Uterus (tissue), 4 donors: ENCODE results near the gene HDDC2. TPM values are rescaled to one million over a fixed set of nuclear protein-coding genes. Genes with fewer than 3 reads are reported as not detected.

Experiments used
- DNase-seq, 2 donors: peaks; one replicate each; pipeline ENCODE4 v3.0.0-alpha.2; 2019 to 2020
- H3K27ac ChIP-seq, 2 donors: fragments of 200-600 bp; sonication (generic); 1 replicate in 1 of 2; 2 replicates in 1 of 2; pipeline ENCODE4 v1.5.1; 2016 to 2018
- H3K27me3 ChIP-seq, 2 donors: fragments of 200-600 bp; sonication (generic); one replicate each; pipeline ENCODE4 v1.5.1; 2018 to 2019; ENCODE audit warnings: control low read depth in 1 of 2
- H3K36me3 ChIP-seq, 2 donors: fragments of 200-600 bp; sonication (generic); one replicate each; pipeline ENCODE4 v1.5.1; 2019; ENCODE audit warnings: control low read depth in 1 of 2
- H3K4me1 ChIP-seq, 2 donors: fragments of 200-600 bp; sonication (generic); one replicate each; pipeline ENCODE4 v1.5.1; 2018 to 2019; ENCODE audit warnings: control low read depth in 1 of 2
- H3K4me3 ChIP-seq, 2 donors: fragments of 200-600 bp; sonication (generic); 1 replicate in 1 of 2; 2 replicates in 1 of 2; pipeline ENCODE4 v1.5.1; 2018 to 2019; ENCODE audit warnings: mild to moderate bottlenecking in 1 of 2
- H3K9me3 ChIP-seq, 2 donors: fragments of 200-600 bp; sonication (generic); one replicate each; pipeline ENCODE4 v1.5.1; 2019; ENCODE audit warnings: control low read depth in 1 of 2
- CTCF ChIP-seq, 4 experiments: fragments of 200-600 bp in 2 of 4; fragments of 450-650 bp in 2 of 4; sonication (generic) in 2 of 4; IDR thresholded peaks; one replicate each; pipeline ENCODE4 v1.5.1; 2016 to 2019; ENCODE audit warnings: antibody characterized with exemption in 4 of 4, mild to moderate bottlenecking in 2 of 4, moderate library complexity in 1 of 4
- POLR2A ChIP-seq, 2 donors: fragments of 450-650 bp; IDR thresholded peaks; one replicate each; pipeline ENCODE4 v1.6.1; 2016; ENCODE audit warnings: antibody characterized with exemption in 2 of 2, mild to moderate bottlenecking in 1 of 2, moderate library complexity in 1 of 2
- intact Hi-C: fragments of 100-400 bp; cut with DNase I; formaldehyde crosslinking; loops from one replicate; pipeline ENCODE4 v1.15.1; 2023; ENCODE audit warnings: low total_unique reads
- total RNA-seq, 4 donors: library from RNA; depleted of rRNA in 3 of 4; stranded (reverse); fragments of >200 nt in 3 of 4; gene quantifications; one replicate each; pipeline versions ENCODE4 v1.1.0 to v1.2.4, GENCODE V29; 2014 to 2023
- donor health status: DM: yes; HTN: yes; CAD: no.

HDDC2 gene
- total RNA-seq, 4 donors from 2014 or later, result 11.3 to 45.2 (median 36.0) TPM

- no peak for DNase-seq
- H3K27ac ChIP-seq, result no peak overlapping the region
- no peak overlapping the region for H3K4me3 ChIP-seq
- no peaks in the 10 kb centered on the region for H3K4me1 ChIP-seq
- intact Hi-C loops, result no loop called here
- TF ChIP-seq CTCF (IDR thresholded peaks at IDR 0.05) (no peak), POLR2A (IDR thresholded peaks at IDR 0.05) (no peak)
- H3K36me3 ChIP-seq, result no peaks in the 10 kb centered on the region
- no peaks in the 10 kb centered on the region for H3K27me3 ChIP-seq
- H3K9me3 ChIP-seq, result no peaks in the 10 kb centered on the region
Observed at GRCh38 chr6:125304970-125305660, 3.3 kb upstream of the HDDC2 start.

- intact Hi-C loops, result no loop called here
- no peak for TF ChIP-seq CTCF (IDR thresholded peaks at IDR 0.05)
- TF ChIP-seq POLR2A (IDR thresholded peaks at IDR 0.05), result no peak
- DNase-seq, result no peak
- no peaks in the 10 kb centered on the region for H3K9me3 ChIP-seq
- H3K4me1 ChIP-seq, result no peaks in the 10 kb centered on the region
- H3K4me3 ChIP-seq, result no peak overlapping the region
- H3K36me3 ChIP-seq, result no peaks in the 10 kb centered on the region
- H3K27me3 ChIP-seq, result no peaks in the 10 kb centered on the region
- no peak overlapping the region for H3K27ac ChIP-seq
Observed at GRCh38 chr6:125303512-125303854, 1.7 kb upstream of the HDDC2 start.

- intact Hi-C loops, result no loop called here
- H3K27ac ChIP-seq, result no peak overlapping the region
- H3K4me3 ChIP-seq, result no peak overlapping the region
- no peak for DNase-seq
- H3K36me3 ChIP-seq, result no peaks in the 10 kb centered on the region
- no peaks in the 10 kb centered on the region for H3K9me3 ChIP-seq
- TF ChIP-seq CTCF (IDR thresholded peaks at IDR 0.05) (no peak), POLR2A (IDR thresholded peaks at IDR 0.05) (no peak)
- no peaks in the 10 kb centered on the region for H3K27me3 ChIP-seq
- H3K4me1 ChIP-seq, result no peaks in the 10 kb centered on the region
Observed at GRCh38 chr6:125302840-125303511, 1.2 kb upstream of the HDDC2 start.

GRCh38 chr6:125300992-125301434, 754 bp downstream of the HDDC2 start:
- intact Hi-C loops, result no loop called here
- H3K9me3 ChIP-seq, result no peaks in the 10 kb centered on the region
- no peaks in the 10 kb centered on the region for H3K4me1 ChIP-seq
- no peaks in the 10 kb centered on the region for H3K27me3 ChIP-seq
- peak overlapping the region; percentile 83 to 88 for H3K27ac ChIP-seq
- no peak for DNase-seq
- H3K36me3 ChIP-seq, result no peaks in the 10 kb centered on the region
- TF ChIP-seq CTCF (IDR thresholded peaks at IDR 0.05) (no peak), POLR2A (IDR thresholded peaks at IDR 0.05) (no peak)
- peak overlapping the region; percentile 55 to 91 for H3K4me3 ChIP-seq

GRCh38 chr6:125299257-125299656, 2.5 kb downstream of the HDDC2 start:
- Histone ChIP-seq H3K36me3 (no peaks in the 10 kb centered on the region), H3K4me3 (no peak overlapping the region), H3K9me3 (no peaks in the 10 kb centered on the region), H3K27ac (no peak overlapping the region), H3K4me1 (no peaks in the 10 kb centered on the region), H3K27me3 (no peaks in the 10 kb centered on the region)
- intact Hi-C loops, result no loop called here
- no peak for DNase-seq
- TF ChIP-seq POLR2A (IDR thresholded peaks at IDR 0.05), result no peak
- no peak for TF ChIP-seq CTCF (IDR thresholded peaks at IDR 0.05)
